Ascending aorta (tissue), 2 donors: ENCODE results near the gene PLEKHG7. TPM values are rescaled to one million over a fixed set of nuclear protein-coding genes. Genes with fewer than 3 reads are reported as not detected.

ENCODE experiments used
- DNase-seq, 2 donors: peaks; one replicate each; pipeline ENCODE4 v3.0.0-alpha.2; 2019; ENCODE audit warnings: low spot score in 2 of 2
- H3K27ac ChIP-seq, 2 donors: fragments of 200-600 bp; sonication (generic); one replicate each; pipeline ENCODE4 v1.5.1; 2016 to 2017; ENCODE audit warnings: mild to moderate bottlenecking in 1 of 2
- H3K27me3 ChIP-seq: fragments of 200-600 bp; sonication (generic); one replicate; pipeline ENCODE4 v1.5.1; 2017
- H3K36me3 ChIP-seq, 2 donors: fragments of 200-600 bp; sonication (generic); one replicate each; pipeline ENCODE4 v1.5.1; 2016
- H3K4me1 ChIP-seq, 2 donors: fragments of 200-600 bp; sonication (generic); one replicate each; pipeline ENCODE4 v1.5.1; 2016 to 2017; ENCODE audit warnings: mild to moderate bottlenecking in 1 of 2
- H3K4me3 ChIP-seq, 2 donors: fragments of 200-600 bp; sonication (generic); one replicate each; pipeline ENCODE4 v1.5.1; 2016 to 2017; ENCODE audit warnings: mild to moderate bottlenecking in 1 of 2
- H3K9me3 ChIP-seq, 2 donors: fragments of 200-600 bp; sonication (generic); one replicate each; pipeline ENCODE4 v1.5.1; 2016
- CTCF ChIP-seq, 3 experiments: fragments of 200-600 bp in 2 of 3; fragments of 450-650 bp in 1 of 3; sonication (generic) in 2 of 3; IDR thresholded peaks; one replicate each; pipeline ENCODE4 v1.5.1; 2016 to 2019; ENCODE audit warnings: antibody characterized with exemption in 3 of 3, mild to moderate bottlenecking in 1 of 3, moderate library complexity in 1 of 3
- intact Hi-C: fragments of 100-400 bp; cut with DNase I; formaldehyde crosslinking; loops from one replicate; pipeline ENCODE4 v1.15.1; 2023
- total RNA-seq: library from RNA; depleted of rRNA; stranded (reverse); fragments of >200 nt; gene quantifications from one replicate; pipeline ENCODE4 v1.1.0, GENCODE V29; 2016

The PLEKHG7 gene
- total RNA-seq, 1 donor from 2014 or later: not detected

GRCh38 chr12:92695577-92695976 is 7.2 kb upstream of the PLEKHG7 start:
- intact Hi-C loops: no loop called here
- Histone ChIP-seq H3K27me3 (no peaks in the 10 kb centered on the region), H3K9me3 (no peaks in the 10 kb centered on the region), H3K27ac (no peak overlapping the region), H3K4me1 (no peaks in the 10 kb centered on the region), H3K4me3 (no peak overlapping the region), H3K36me3 (no peaks in the 10 kb centered on the region)
- no peak for DNase-seq
- TF ChIP-seq CTCF (IDR thresholded peaks at IDR 0.05): no peak

GRCh38 chr12:92696216-92696615 is 6.6 kb upstream of the PLEKHG7 start:
- no peak for DNase-seq
- no peaks in the 10 kb centered on the region for H3K36me3 ChIP-seq
- H3K4me1 ChIP-seq: no peaks in the 10 kb centered on the region
- intact Hi-C loops: no loop called here
- no peaks in the 10 kb centered on the region for H3K27me3 ChIP-seq
- H3K4me3 ChIP-seq: no peak overlapping the region
- H3K9me3 ChIP-seq: no peaks in the 10 kb centered on the region
- no peak for TF ChIP-seq CTCF (IDR thresholded peaks at IDR 0.05)
- H3K27ac ChIP-seq: no peak overlapping the region

GRCh38 chr12:92698474-92698873 is 4.3 kb upstream of the PLEKHG7 start:
- Histone ChIP-seq H3K4me3 (no peak overlapping the region), H3K4me1 (no peaks in the 10 kb centered on the region), H3K27me3 (no peaks in the 10 kb centered on the region), H3K27ac (no peak overlapping the region), H3K36me3 (no peaks in the 10 kb centered on the region), H3K9me3 (no peaks in the 10 kb centered on the region)
- DNase-seq: no peak
- intact Hi-C loops: no loop called here
- TF ChIP-seq CTCF (IDR thresholded peaks at IDR 0.05): no peak

- DNase-seq: no peak
- Histone ChIP-seq H3K4me1 (no peaks in the 10 kb centered on the region), H3K36me3 (no peaks in the 10 kb centered on the region), H3K4me3 (no peak overlapping the region), H3K9me3 (no peaks in the 10 kb centered on the region), H3K27ac (no peak overlapping the region), H3K27me3 (no peaks in the 10 kb centered on the region)
- intact Hi-C loops: no loop called here
- TF ChIP-seq CTCF (IDR thresholded peaks at IDR 0.05): no peak
Measured at GRCh38 chr12:92701441-92701840, 1.3 kb upstream of the PLEKHG7 start.

- Histone ChIP-seq H3K9me3 (no peaks in the 10 kb centered on the region), H3K27ac (no peak overlapping the region), H3K4me1 (no peaks in the 10 kb centered on the region), H3K4me3 (no peak overlapping the region), H3K36me3 (no peaks in the 10 kb centered on the region), H3K27me3 (no peaks in the 10 kb centered on the region)
- no peak for DNase-seq
- intact Hi-C loops: no loop called here
- no peak for TF ChIP-seq CTCF (IDR thresholded peaks at IDR 0.05)
Measured at GRCh38 chr12:92703786-92704185, 997 bp downstream of the PLEKHG7 start.

GRCh38 chr12:92706594-92706993 is 3.8 kb downstream of the PLEKHG7 start:
- no peak for TF ChIP-seq CTCF (IDR thresholded peaks at IDR 0.05)
- Histone ChIP-seq H3K4me3 (no peak overlapping the region), H3K27me3 (no peaks in the 10 kb centered on the region), H3K27ac (no peak overlapping the region), H3K36me3 (no peaks in the 10 kb centered on the region), H3K9me3 (no peaks in the 10 kb centered on the region), H3K4me1 (no peaks in the 10 kb centered on the region)
- DNase-seq: no peak
- intact Hi-C loops: no loop called here
